Activated gamma-delta T cell (primary cell): ENCODE data around the gene NELFB.

Experiments used
- DNase-seq: peaks from one replicate; lab custom pipeline; 2025; lab: John Stamatoyannopoulos, UW
- total RNA-seq, 2 donors: gene quantifications; one replicate each; lab custom pipeline; 2026; lab: John Stamatoyannopoulos, UW

The NELFB gene
- total RNA-seq = 79.7 to 84.7 reads per million in 2 donors

DNA sequence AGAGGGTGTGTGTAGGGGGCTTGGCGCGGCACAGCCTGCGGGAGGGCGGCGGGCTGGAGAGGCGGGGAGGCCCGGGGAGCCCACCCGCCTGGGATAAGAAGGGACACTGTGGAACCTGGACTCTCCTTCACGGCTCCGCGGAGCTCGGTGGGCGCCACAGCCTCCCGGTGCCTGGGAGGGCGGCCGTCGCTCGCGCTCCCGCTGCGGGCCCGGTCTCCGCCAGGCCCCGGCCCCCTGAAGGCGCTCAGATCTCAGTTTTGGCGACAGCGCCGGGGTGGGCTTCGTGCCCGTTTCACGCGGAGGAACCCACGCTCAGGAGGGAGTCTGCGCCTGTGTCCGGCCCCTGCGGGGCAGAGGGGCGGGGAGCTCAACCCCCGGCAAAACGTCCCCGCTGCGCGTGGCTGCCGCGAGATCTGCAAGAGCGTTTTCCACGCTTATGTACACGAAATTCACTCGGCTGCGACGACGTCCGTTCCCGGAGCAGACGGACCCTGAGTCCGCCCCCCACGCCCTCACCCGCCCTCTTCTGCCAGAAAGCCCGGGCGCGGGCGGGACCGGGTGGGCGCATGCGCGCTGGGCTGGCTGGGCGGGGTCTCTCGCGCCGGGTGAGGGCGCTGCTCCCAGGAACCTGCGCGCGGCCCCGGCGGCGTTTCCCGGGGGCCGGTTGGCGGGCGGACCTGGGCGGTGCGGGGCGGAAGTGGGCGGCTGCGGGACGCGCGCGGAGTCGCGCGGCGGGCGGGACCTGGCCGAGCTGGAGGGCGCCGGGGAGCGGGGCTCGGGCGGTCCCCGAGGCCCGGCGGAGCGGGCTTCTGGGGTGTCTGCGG lies at the start of gene NELFB:
TSS of gene NELFB (plus strand) at position 704 of the 824 bp plus-strand sequence.
- DNase-seq = peak; percentile 96

DNA sequence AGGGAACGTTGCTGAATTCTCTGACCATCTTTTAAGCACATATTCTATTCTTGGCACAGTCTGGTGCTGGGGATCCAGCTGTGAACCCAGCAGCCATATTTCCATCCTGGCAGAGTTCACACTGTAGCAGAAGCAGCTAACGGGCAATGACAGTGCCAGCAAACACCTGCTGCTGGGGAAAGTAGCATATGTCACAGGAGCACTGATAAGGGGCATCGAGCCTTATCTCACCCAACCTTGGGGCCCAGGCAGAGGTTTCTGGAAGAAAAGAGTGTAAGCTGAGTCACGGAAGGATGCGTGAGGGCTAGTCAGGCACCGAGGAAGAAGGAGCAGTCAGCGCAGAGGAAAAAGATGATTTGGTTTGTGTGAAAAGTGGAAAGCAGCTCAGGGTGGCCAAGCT lies 48.5 kb upstream of the NELFB start:
- no peak for DNase-seq

DNA sequence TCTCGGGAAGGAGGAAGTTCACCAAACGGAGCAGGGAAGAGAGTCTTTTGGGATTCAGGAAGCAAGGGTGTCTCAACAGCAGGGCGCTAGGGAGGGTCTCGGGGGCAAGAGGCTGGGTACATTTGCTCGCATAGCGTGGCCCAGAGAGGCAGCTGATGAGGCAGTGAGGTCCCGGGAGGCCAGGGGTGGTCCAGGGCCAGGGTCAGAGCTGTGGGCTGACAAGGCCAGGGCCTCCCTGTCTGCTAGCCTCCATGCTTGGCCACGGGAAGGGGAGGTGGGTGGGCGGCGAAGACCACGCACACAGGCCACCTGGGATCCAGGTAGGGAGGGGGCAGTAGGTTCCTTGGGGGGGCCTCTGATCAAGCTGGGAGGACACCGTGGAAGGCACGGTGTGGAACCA lies 43.6 kb upstream of the NELFB start:
- no peak for DNase-seq

DNA sequence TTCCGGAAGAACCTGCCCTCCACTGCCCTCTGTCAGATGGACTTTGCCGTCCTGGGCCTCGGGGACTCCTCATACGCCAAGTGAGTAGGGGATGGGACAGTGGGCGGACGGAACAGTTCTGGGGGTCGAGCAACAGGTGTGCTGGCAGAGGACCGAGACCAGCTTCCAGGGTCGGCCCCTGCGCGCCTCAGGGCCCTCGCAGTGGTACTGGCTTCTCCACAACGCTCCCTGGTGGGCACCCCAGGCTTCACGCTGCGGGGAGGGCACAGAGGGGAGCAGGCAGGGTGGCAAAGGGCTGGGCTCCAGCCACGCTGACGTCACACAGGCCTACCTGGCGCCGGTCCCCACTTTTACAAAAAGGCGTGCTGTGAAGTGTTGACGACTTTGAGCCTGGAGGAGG lies 42.6 kb upstream of the NELFB start:
- no peak for DNase-seq

DNA sequence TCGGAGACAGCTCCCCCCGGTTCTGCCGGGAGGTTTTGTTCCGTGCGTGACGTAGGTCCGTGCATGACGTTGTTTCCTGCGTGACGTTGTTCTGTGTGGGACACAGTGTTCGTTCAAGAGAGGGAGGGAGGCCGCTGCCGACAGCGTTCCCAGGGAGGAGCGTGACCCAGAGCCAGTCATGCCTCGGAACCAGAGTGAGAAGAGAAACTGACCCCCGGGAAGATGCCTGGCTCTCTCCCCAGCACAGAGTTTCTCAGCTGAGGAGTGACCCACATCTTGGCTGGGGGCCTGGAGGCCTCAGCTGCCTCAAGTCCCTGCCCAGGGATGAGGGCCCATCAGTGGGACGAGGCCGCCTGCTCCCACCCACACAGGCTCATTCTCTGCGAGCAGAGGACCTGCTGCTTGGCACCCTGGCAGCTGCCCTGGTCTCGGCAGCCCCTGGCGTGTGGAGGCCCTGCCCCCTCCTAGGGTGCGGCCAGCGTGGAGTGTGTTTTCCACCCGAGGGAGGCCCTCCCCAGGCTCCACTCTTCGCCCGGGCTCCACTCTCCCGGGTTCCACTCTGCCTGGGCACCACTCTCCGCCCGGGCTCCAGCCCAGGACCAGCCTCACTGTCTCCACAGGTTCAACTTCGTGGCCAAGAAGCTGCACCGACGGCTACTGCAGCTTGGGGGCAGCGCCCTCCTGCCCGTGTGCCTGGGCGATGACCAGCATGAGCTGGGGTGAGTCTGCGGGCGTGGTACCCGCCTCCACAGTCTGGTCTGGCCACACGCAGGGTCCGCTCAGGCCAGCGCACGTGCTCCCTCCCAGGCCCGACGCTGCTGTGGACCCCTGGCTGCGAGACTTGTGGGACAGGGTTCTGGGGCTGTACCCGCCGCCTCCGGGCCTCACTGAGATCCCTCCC lies 41.7 kb upstream of the NELFB start:
- no peak for DNase-seq

DNA sequence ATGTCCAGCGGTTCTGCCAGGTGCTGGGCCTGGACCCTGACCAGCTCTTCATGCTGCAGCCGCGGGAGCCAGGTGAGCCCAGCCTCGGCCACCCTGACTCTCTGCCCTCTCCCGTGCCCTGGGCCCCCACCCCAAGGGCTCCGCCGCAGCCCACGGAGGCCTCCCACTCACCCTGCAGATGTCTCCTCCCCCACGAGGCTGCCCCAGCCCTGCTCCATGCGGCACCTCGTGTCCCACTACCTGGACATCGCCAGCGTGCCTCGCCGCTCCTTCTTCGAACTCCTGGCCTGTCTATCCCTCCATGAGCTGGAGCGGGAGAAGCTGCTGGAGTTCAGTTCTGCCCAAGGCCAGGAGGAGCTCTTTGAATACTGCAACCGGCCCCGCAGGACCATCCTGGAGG lies 40.5 kb upstream of the NELFB start:
- DNase-seq = no peak

DNA sequence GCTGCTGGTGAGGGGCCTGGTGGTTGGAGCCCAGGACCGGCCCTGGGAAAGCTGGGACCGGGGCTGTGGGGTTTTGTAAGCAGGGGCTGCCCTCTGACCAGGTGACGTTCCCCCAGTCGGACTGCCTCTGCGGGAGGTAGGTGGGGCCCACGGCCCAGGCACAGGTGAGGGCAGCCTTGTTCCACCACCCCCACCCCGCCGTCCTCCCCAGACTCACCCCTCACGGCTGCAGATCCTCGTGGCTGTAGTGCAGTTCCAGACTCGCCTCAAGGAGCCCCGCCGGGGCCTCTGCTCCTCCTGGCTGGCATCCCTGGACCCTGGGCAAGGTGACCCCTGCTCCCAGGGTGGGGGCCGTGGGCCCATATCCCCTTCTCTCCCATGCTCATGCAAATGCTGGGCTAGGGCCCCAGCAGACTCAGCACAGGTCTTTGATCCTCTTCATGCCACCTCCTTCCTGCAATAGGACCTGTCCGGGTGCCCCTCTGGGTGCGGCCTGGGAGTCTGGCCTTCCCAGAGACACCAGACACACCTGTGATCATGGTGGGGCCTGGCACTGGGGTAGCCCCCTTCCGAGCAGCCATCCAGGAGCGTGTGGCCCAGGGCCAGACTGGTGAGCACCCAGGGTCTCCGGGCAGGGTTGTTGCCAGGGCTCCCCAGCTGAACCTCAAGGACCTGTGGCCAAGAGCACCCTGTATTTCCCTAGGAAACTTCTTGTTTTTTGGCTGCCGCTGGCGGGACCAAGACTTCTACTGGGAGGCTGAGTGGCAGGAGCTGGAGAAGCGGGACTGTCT lies 39.7 kb upstream of the NELFB start:
- no peak for DNase-seq

DNA sequence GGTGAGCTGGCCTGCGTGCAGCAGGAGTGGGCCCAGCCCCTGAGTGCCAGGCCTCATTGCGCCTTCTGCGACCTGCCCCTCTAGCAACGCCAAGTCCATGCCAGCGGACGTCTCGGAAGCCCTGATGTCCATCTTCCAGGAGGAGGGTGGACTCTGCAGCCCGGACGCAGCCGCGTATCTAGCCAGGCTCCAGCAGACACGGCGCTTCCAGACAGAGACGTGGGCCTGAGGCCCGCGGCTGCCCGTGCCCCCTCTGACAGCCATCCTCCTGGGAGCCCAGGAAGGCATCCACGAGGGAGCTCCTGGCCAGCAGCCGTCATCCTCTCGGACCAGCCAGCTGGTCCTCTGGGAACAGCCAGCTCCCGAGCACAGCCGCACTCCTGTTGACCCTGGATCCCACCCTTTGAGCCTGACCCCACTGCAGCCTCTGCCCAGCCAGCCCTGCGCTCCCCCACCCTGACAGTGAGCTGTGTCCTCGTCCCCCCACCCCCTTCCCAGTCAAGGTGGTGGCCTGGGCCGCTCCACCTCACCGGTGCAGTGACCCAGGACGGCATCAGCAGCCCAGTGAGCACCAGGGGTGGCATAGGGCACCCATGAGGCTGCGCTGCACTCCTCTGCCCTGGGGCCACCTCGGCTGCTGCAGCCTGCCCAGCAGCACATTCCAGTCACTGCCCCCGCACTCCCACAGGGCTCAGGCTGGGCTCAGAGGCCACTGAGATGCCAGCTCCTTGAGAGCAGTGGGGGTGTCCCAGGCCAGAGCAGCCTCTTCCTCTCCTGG lies 38.8 kb upstream of the NELFB start:
- DNase-seq = no peak

DNA sequence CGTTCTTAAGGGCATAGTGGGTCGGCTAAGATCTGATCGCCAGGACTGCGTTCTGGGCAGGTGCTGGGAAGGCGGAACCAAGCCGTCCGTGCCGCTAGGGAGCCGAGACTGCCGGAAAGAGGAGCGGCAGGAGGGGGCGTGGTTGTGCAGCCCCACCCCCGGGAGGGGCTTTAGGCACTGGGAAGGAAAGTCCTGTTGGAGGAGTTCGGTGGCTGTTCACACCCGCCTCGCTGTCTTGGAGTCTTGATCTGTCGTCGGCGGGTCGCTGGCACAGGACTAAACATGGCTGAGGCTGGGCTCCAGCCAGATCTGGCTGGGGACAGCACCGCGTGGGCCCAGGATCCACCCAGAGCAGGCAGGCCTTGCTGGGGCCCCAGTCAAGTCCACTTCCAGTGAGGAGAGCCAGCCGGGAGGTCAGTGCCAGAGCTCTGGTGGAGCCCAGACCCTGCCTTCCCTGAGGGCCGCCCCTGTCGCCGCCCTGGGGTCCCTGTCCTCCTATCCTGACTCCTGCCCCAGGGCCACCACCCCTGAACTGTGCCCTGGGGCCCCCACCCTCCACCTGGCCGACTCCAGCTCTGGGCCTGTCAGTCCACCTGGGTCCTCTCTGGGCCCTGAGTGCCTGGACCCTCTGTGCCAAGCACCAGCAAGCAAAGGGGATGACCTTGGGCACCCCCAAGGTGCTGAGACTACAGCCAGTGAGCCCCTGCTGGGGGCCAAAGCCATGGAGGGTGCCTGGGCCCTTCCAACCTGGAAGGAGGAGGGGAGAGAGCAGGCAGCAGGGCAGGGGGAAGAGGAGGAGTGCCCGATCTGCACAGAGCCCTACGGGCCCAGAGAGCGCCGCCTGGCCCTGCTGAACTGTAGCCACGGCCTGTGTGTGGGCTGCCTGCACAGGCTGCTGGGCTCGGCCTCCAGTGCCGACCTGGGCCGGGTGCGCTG lies 37.6 kb upstream of the NELFB start:
- DNase-seq = no peak

DNA sequence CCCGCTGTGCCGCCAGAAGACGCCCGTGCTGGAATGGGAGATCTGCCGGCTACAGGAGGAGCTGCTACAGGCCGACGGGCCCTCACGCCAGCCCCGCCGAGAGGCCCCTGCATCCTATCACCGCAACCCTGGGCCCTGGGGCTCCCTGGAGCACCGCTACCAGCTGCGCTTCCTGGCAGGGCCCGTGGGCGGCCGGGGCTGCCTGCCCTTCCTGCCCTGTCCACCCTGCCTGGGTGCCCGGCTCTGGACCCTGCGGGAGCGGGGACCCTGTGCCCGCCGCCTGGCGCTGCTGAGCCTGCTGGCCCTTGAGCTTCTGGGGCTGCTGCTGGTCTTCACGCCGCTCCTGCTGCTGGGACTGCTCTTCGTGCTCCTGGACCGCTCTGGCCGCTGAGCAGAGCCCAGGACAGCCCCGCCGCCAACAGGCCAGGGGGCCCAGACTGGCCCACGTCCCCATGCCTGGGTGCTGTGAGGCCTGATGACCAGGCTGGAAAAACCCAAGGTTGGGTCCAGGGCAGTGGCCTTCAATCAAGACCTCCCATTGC lies 36.8 kb upstream of the NELFB start:
- no peak for DNase-seq

DNA sequence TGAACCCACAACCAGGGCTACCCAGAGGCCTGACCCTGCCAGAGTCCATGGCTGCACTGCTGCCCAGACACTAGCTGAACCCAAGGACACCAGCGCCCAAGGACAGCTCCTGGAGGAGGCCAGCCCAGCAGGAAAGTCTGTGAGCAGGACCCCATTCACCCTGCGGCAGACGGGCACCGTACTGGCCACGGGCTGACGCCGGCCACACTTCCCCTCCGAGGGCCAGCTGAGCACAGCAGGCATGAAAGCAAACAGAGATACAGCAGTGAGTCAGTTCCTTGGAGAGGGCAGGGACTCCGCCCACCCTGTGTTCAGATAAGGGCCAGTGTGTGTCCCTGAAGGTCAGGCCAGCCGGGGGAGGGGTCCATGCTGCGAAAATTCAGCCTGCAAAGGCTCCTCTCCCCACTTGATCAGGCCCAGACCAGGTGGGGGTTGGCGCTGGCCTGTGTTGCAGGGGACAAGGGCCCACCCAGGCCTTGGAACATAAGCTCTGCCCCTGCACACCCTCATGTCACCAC lies 36.3 kb upstream of the NELFB start:
- no peak for DNase-seq

DNA sequence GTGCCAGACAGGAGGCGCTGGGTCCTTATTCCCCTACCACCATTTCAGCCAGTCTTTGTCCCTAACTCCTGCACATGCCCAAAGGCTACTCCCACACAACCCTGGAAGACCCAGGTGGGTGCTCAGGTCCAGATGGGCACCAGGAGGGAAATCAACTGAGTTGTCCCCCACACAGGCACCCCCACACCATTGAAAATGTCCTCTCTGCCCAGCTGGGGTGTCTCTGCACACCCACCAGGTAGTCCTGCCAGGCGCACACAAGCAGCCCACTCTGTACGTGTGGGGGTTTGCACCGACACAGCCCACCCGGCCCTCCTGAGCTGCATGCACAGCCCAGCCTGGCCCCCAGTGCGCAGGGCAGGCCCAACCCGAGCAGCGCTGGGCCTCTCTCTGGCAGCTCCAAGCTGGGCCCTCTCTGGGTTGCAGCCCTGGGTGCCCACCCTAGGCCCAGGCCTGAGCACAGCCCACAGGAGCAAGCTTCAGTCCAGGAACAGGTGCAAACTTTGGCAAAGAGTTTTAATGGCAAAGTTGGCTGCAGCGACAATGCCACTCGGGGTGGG lies 35.3 kb upstream of the NELFB start:
- no peak for DNase-seq

DNA sequence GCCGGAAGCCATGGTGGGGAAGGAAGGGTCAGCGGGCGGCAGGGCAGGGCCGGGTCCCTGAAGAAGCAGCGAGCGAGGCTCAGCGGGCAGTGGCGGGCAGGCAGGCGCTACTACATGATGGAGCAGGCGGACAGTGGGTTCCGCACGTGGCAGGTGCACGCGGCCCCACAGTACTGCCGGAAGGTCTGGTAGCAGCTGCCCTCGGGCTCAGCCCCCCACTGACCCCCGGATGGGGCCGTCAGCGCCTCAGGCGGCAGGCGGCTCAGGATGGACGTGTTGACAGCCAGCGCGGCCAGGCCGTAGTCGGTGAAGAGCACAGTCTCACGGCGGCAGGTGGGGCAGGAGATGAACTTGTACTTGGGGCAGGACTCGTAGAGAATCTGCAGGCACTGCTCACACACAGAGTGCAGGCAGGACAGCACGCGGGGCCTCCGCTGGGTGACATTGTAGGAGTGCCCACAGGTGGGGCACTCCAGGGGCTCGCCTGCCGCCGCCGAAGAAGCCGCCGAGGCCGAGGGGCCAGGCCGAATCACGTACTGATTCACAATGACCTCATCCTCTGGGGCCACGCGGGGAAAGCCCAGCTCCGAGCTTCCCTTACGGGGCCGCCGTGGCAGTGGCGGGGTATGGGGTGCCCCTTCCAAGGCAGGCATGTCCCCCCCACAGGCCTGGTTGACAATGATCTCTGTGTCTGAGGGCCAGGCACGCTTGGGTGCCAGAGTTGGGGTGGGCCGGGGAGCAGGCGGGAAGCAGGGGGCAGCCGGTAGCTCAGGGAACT lies 34.6 kb upstream of the NELFB start:
- no peak for DNase-seq

DNA sequence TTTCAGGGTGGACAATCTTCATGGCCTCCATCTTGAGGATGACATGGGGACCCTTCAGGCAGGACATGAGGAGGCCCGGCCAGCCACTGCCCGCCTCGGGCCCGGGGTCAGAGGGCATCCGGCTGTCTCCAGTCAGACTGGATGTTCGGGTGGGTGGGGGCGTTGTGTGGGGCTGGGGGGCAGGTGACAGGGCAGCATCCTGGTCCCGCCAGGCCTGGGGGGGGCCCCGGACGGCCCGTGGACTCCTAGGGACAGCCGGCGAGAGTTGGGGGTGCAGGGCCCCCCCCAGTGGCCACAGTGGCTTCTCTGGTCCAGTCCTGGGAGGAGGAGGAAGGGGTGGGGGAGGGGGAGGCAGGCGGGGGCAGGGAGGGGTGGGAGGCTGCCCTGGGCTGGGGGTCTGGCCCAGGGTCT lies 34.0 kb upstream of the NELFB start:
- DNase-seq = no peak

DNA sequence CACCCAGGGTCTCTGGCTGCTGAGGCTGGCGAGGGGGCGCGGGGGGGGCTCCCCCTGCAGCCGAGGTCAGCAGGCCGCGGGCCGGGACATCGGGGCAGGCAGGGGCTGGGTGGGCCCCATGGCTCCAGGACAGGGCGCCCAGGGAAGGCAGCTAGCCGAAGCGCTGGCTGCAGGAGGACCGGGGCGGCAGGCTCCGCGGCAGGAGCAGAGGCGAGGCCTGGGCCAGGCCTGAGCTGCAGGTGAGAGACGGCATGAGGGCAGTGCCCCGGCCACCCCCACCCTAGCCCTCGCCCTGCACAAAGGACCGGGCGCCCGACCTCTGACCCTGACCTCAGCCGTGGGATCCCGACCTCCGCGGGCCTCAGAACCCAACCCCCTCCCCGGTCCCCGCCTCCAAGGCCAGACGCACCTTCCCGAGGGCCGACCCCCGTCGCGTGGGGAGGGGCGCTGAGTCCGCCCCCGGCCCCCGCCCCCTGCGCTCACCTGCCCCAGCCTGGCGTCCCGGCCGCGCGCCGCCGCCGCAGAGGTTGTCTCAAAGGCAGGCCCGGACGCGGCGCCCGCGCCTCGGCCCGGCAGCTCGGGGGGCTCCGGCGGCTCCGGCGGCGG lies 33.5 kb upstream of the NELFB start:
- DNase-seq = no peak

DNA sequence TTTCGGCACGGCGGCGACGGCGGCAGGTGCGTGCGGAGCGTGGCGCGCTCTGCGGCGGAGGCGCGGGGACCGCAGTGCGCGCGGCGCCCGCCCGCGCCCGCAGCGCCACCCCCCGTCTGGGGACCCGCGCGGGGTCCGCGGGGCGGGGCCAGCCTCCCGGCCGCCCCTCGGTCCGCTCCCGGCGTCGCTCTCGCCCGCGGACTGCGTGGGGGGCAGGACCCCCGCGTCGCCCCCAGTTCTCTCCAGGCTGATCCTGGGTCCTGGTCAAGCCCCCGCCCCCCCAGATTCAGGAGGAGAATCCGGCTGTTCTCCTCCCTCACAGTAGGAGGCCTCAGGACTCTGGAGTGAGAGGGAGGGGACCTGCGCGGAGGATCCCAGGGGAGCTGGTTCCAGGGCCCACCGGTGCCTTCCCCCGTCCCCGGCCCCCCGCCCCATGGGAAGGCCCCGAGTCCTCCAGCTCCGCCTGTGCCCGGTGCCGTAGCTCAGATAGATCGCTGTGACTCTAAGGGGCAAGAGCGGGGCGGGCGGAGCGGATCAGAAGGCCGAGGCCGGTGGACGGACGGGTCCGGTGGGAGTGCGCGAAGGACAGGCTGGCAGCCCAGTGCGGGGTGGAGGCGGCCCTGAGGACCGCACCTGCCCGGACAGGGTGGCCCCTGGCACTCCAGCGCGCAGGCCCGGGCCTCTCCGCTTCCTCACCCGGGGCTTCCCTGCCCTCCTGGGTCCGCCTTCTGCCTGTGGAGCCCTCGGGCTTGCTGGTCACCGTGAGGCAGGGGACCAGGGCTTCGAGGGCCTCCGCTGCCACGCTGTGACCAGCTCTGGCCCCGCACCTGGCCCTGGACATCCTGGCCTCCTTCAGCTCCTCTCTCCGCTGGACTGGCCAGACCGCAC lies 32.7 kb upstream of the NELFB start, which contains the start of gene RNF208:
TSS of gene RNF208 (minus strand) at position 51 of the 888 bp plus-strand sequence. CDS start 1,028 bp downstream, outside the sequence.
- no peak for DNase-seq
